Retina (tissue), 1 donor: ENCODE data around the gene OSBP2.
"Not testable (repeated sequence)": the region's sequence is repeated elsewhere in the genome, so short reads cannot be mapped to it uniquely, and the experiment has no call there.

Experiments used
- DNase-seq: peaks from one replicate; pipeline ENCODE4 v3.0.0-alpha.2; 2016

The OSBP2 gene

GRCh38 chr22:30720263-30720837, 25.7 kb downstream of the OSBP2 start:
- no peak for DNase-seq

DNA sequence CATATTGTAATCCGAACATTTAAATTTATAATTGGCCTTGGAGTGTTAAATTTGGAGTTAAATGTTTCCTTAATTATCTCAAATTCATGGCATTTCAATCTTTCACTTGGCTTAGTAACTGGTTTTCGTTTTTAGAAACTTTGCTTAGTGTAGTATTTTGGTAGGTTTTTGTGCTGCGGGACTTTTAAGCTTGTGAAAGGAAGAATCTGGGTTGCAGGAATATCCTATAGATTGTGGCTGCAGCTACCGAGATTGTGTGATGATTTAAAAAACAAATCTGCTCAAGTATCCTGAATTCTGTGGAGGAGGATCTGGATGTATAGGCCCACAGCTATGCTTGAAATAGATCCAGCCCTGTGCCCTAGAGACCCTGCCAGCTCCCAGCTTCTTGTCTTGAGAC, 27.1 kb downstream of the OSBP2 start:
- no peak for DNase-seq

- no peak for DNase-seq
Observed at GRCh38 chr22:30728826-30729225, 34.2 kb downstream of the OSBP2 start.

DNA sequence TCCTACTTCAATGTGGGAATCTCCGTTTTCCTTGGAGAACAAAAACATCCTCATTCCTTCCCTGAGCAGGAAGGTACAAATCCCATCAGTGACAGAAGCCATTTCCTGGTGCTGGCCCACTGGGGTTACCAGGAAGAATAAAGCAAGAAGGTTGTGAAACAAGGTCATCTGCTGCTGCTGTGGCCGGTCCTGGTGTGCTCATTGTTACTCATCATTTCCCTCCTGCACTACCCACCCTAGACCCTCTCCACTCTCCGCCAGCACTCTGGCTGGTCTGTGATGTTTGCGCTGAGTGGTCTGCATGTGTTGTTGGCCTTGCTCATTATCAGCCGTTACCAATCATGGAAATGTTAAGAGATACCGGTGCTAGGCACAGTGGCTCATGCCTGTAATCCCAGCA, 37.0 kb downstream of the OSBP2 start:
- DNase-seq: no peak

DNA sequence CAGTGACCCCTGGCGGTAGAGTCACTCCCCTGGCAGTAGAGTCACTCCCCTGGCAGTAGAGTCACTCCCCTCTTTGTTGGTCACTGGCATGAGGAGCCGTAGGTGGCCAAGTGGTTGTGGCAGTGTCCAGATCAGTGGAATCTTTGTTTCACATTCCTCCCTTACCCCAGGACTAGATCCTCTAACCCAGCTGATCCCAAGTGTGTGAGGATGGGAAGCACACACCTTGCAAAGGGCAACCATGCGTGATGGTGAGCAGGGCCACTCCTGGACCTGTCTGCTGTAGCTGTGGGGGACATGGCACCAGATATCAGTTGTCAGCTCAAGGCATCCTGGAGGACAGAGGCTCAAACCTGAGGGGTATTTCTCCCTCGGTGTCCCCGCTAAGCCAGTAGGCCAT, 37.8 kb downstream of the OSBP2 start:
- no peak for DNase-seq

DNA sequence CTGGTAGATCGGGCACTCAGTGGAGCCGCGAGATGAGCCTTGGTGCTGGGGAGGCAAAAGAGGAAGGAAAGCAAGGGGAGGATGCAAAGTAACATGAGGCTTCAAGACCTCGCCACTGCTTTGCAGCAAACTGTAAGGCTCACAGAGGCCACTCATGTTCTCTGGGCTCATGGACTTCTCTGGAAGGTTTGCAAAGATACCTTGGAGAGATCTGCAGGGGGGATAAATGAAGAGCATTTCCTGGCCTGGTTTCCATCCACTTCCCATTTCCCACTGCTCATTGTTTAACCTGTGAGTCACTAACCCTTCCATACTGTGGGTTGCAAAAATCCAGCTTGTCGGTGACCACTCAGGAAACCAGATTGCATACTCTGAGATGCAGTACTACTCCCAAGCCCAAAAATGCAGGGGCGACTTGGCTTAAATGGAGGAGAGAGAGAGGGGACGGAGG, 38.5 kb downstream of the OSBP2 start:
- DNase-seq: no peak

DNA sequence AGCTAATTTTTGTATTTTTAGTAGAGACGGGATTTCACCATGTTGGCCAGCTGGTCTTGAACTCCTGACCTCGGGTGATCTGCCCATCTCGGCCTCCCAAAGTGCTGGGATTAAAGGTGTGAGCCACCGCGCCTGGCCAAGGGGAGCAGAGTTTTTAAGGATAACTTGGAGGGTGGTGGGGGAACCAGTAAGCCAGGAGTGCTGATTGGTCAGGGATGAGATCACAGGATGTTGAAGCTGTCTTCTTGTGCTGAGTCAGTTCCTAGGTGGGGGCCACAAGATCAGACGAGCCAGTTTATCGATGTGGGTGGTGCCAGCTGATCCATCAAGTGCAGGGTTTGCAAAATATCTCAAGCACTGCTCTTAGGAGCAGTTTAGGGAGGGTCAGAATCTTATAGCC, 45.3 kb downstream of the OSBP2 start:
- not testable (repeated sequence) for DNase-seq

DNA sequence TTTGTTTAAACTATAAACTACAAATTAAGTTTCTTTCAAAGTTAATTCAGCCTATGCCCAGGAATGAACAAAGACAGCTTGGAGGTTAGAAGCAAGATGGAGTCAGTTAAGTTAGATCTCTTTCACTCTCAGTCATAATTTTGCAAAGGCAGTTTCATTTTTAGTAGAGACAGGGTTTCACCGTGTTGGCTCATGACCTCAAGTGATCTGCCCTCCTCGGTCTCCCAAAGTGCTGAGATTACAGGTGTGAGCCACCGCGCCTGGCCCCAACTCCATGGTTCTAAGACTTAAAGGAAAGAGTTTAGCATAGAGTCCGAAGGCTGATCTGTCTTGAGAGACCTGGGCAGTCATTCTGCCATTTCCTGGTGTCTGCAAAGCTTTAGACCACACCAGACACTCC, 45.8 kb downstream of the OSBP2 start:
- DNase-seq: not testable (repeated sequence)

DNA sequence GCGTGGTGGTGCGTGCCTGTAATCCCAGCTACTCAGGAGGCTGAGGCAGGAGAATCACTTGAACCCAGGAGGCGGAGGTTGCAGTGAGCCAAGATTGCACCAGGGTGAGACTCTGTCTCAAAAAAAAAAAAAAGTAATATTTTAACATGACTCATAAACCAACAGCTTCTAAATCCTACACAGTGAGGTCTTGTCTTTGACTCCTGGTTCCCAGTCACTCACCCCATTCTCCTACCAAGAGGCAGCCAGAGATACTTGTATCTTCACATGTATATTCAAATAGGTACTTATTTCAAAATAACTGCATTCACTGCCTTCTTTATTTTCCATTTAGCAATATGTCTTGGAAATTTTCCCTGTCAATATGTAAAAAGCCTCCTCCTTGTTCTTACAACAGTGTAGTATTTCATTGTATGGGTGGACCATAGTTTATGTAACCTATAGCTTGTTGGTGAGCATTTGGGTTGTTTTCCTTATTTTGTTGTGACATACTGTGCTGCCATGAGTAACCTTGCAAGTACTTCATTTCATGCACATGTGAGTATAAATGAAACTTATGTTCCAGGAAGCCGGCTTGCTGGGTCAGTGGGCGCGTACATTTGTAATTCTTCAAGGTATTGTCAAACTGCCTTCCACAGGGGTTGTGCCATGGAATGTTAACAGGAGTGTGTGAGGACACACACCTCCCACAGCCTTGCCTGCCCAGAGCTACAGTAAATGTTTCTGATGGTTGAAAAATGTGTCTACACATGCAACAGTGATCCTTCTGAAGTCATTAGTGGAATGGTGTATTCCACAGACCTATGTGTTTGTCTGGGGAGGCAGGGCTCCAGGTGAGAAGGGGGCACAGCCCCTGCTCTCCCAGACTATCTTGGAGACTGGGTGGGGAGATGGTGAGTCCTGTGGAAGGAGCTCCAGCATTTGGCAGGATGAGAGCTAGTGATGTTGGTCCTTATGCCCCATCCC, 47.9 kb downstream of the OSBP2 start:
- DNase-seq: no peak

DNA sequence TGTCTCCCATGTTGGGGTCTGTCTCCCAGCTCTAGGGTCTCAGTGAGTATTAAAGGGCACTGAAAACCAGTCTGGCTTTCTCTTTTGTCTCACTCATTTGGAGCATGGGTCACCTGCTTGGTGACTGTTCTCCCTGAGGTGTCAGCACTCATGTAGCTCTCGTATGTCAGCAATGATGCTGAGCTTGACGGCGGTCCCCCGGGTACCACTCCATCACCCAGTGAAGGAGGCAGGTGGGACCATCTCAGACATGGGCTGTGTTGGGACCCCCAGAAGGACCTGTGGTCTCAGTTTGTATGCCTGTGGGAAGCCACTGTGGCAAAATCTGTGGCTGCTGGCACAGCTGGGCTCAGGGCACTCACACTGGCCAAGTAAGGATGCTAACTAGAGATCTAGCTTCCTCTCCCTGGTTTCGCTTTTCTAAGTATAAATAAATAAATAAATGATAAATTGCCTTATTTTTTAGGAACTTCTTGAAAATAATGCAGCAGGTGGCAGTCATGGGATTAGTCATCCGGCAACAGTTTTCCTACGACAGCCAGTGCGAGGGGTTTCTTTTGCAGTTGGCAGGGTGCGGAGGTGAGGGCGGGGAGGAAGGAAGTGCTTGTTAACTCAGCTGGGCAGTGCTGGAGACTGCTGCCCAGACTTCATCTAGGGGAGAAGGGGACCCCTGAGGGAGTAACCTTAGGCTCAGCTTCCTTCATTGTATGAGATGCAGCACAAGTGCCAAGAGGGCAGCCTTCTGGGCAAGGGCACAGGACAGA, 48.8 kb downstream of the OSBP2 start:
- no peak for DNase-seq

DNA sequence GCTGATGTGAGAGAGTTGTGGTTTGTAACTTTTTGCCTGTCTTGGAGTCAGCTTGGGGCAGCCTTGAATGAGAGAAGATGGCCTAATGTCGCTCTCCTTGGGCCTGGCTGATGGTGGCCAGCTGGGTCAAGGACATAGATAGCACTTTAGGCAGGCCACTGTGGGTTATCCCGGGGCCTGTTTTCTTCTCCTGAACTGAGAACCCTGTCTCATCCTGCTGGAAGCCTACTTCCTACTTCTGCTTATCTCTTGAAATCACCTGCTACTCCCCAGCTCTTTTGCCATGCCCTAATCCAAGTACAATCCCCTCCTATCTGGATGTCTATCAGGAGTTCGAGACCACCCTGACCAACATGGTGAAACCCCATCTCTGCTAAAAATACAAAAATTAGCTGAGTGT, 49.5 kb downstream of the OSBP2 start:
- no peak for DNase-seq

GRCh38 chr22:30747493-30747892, 52.8 kb downstream of the OSBP2 start:
- no peak for DNase-seq

GRCh38 chr22:30749272-30749671, 54.6 kb downstream of the OSBP2 start:
- no peak for DNase-seq

DNA sequence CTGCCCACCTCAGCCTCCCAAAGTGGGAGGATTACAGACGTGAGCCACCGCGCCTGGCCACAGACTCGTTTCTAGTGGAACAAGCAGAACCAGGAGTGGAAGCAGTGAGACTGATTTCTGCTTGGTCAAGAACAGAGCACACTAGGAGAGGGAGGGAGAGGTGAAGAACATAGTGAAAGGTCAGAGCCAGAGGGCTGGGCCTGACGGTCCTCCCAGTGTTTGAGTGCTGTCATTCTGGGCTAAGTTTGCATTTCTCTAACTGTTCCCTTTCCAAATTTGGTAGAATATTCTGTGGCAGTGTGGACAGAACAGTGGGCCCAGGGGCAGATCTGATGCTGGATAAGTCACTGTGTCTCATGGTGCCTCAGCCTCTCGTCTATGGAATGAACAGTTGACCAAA, 55.2 kb downstream of the OSBP2 start:
- DNase-seq: no peak

- DNase-seq: no peak
Observed at GRCh38 chr22:30751529-30751928, 56.9 kb downstream of the OSBP2 start.

GRCh38 chr22:30752771-30753170, 58.1 kb downstream of the OSBP2 start:
- no peak for DNase-seq

DNA sequence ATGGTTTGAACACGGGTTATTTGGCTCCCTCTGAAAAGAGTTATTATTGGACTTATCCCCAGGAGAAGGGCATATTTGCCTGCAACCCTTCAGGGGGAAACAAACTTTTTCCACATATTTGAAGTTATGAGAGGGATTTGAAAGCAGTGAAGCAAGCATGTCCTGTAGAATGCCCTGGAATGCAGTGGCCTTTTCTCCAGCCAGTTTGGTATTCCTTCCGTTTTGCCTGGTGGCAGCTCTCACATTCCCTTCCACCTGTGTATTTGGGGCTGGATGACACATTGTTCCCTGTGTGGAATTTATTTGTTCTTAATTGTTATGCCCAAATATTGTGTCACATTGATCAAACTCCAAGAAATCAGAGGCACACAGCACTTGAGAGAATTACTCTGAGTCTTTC, 59.0 kb downstream of the OSBP2 start:
- no peak for DNase-seq

DNA sequence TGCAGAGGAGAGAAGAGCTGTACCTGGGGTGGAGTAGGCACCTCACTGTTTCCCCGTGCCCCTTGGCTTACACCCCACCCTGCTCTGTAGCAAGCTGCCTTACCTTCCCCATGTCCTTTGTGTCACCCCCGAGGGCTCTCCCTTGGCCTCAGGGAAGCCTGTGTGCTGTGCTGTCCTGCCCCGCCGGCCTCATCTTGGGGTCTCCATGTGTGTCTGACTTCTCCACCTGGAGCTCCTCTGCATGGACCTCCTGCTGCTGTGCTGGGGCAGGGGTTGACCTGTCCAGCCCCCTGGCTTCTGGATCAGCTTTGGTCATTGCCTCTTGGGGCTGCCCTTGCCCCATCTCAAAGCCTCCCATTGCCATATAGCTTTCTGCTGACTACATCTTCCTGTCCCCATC, 59.8 kb downstream of the OSBP2 start:
- no peak for DNase-seq

- DNase-seq: peak; percentile 67
Observed at GRCh38 chr22:30754971-30755758, 60.5 kb downstream of the OSBP2 start.

GRCh38 chr22:30755759-30756124, 61.1 kb downstream of the OSBP2 start:
- DNase-seq: no peak

- peak; percentile 74 for DNase-seq
Observed at GRCh38 chr22:30763815-30764673, 69.4 kb downstream of the OSBP2 start.

- DNase-seq: no peak
Observed at GRCh38 chr22:30767661-30768060, 73.0 kb downstream of the OSBP2 start.
